HG03342 (cell line): Measurements from ENCODE around the gene GPR132.
"Not testable (repeated sequence)": the region's sequence is repeated elsewhere in the genome, so short reads cannot be mapped to it uniquely, and the experiment has no call there.

Experiments used
- ATAC-seq: cut with Tn5 transposase; IDR thresholded peaks from one replicate; pipeline ENCODE4 v1.9.1; 2021; ENCODE audit warnings: mild to moderate bottlenecking, moderate library complexity; ENCODE audit not compliant: unreplicated experiment

Gene GPR132

GRCh38 chr14:105091517-105092170 lies 26.4 kb upstream of the GPR132 start:
- no peak for ATAC-seq

DNA sequence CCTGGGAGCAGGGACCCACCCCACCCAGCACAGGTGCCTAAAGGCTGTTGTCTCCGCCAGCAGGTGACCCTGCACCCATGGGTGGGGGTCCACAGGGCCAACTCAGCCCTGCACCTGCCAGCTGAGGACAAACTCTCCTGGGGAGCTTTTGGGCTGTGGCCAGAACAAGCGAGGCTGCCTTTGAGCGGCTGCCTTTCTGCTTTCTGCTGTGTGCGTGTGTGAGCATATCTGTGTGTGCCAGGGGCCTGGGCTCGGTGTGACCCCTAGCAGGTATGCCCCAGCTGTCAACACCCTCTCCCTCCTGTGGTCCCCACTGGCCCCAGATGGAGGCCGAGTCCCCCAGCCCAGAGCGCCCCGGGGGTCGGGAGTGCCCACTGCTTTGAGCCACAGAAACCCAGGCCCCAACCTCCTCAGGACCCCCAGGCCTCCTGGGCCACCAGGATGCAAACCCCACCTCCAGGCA lies 25.9 kb upstream of the GPR132 start:
- ATAC-seq: no peak

- no peak for ATAC-seq
Observed at GRCh38 chr14:105090493-105091053, 25.3 kb upstream of the GPR132 start.

- ATAC-seq: no peak
Observed at GRCh38 chr14:105089746-105090492, 24.7 kb upstream of the GPR132 start.

- no peak for ATAC-seq
Observed at GRCh38 chr14:105088812-105089745, 23.8 kb upstream of the GPR132 start.

DNA sequence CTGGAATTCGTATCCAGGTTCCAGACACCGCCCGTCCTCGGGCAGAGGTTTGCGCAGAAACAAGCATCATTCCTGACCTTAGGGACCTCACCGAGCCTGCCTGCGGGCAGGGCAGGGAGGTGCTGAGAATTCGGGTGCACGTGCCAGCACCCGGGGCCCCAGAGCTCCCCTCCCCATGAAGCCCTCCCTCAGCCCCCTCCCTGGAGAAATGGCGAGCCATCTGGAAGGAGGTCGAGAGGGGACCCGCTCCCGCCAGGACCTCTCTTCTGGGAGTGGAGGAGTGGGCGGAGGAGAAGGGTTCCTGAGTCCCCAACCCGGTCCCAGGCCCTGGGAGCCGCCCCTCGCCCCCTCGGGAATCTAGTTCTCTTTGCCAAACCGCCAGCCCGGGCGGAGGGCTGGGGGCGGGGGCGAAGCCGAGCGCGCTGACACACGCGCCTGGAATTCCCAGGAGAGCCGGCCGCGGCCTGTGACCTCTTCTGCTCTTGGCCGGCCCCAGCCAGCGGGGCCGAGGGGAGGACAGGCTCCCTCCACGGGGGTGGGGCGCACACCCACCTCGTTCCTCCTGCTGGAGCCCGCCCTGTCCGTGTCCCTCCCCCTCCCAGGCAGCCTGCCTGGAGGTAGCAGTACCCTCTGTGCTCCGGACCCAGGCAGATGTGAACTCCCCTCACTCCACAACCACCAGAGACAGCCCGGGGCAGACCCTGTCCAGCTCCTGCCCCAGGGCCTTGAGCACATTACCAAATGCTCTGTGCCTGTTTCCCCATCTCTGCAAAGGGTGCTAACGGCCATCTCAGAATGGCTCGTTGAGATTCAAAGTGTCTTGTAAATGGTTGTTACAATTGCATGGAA lies 23.0 kb upstream of the GPR132 start:
- no peak for ATAC-seq

DNA sequence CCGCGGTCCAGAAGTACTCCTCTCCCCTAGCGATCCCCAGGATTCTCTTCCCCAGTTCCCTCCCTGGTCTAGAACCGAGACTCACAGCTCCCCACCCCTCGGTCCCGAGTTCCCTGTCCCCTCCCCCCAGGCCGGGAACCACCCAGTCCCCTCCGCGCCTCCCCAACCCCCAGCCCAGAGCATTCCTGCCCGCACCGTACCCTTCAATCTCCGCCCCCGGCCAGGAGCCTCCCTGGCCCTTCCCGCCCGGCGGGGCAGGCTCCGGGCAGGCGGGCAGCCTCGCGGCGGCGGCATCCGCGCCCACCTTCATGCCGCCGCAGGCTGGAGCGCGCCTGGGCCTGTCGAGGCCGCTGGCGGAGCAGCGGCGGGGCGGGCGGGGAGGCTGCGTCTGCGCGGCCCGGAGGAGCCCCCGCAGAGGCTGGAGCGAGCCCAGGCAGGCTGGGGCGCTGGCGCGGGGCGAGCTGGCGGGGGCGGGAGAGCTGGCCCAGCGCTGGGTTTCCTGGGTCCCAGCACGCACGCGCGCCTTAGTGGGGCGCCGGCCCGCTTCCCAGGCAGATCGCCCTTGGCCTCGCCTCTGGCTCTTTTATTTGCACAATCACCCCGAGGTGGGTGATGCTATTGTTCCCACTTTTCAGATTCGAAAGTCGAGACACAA lies 22.2 kb upstream of the GPR132 start:
- ATAC-seq: no peak

- ATAC-seq: peak; percentile 67
Observed at GRCh38 chr14:105086833-105087307, 21.6 kb upstream of the GPR132 start.

DNA sequence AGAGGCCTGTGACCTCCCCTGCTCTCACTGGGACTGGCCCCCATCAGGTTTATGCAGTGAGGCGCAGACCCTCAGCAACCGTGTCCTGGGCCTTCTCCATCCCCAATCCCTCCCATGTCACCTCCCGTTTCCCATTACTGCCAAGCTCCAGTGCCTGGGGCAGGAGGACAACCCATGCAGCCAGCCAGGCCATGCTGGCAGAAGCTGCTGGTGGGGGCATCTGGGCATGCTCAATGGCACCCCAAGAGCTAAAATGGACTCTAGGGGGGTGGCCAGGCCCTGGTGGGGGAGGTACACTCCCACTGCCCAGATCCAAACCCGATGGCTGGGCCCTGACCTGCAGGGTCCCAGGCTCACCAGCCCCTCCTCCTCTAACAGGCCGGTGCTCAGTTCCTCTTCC lies 20.5 kb upstream of the GPR132 start:
- no peak for ATAC-seq

- no peak for ATAC-seq
Observed at GRCh38 chr14:105084741-105085571, 19.7 kb upstream of the GPR132 start.

- ATAC-seq: no peak
Observed at GRCh38 chr14:105083926-105084685, 18.9 kb upstream of the GPR132 start.

DNA sequence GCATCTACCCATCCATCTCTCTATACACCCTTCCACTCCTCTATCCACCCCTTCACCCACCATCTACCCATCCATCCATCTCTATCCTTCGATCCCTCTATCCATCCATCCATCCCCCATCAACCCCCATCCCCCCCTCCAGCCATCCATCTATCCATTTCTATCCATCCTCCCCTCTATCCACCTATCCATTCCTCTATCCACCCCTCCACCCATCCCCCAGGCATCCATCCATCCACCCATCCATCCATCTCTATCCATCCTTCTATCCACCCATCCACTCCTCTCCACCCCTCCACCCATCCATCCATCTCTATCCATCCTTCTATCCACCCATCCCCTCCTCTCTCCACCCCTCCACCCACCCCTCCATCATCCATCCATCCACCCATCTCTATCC lies 17.5 kb upstream of the GPR132 start:
- no peak for ATAC-seq

DNA sequence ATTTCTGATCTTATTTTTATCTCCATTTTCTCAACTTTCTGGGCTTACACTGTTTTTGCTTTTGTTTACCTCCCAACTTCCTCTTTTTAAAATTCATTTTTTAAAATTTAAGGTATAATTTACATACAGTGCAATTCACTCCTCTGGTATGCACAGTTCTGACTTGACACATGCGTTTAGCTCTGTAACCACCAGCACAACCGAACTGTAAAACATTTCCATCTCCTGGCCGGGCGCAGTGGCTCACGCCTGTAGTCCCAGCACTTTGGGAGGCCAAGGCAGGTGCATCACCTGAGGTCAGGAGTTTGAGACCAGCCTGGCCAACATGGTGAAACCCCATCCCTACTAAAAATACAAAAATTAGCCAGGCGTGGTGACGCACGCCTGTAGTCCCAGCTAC lies 16.2 kb upstream of the GPR132 start:
- ATAC-seq: not testable (repeated sequence)

DNA sequence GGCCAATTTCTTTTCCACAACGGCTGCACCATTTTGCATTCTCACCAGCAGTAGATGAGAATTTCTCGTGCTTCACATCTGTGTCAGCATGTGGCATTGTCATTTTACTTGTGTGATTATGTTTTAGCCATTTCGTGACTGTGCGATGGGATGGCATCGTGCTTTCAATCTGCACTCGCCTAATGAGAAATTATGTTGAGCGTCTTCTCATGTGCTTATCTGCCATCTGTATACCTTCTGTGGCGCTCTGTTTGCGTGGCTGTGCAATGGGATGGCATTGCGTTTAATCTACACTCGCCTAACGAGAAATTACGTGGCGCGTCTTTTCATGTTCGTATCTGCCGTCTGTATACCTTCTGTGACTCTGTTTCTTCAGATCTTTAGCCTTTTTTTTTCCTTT lies 14.9 kb upstream of the GPR132 start:
- ATAC-seq: no peak

DNA sequence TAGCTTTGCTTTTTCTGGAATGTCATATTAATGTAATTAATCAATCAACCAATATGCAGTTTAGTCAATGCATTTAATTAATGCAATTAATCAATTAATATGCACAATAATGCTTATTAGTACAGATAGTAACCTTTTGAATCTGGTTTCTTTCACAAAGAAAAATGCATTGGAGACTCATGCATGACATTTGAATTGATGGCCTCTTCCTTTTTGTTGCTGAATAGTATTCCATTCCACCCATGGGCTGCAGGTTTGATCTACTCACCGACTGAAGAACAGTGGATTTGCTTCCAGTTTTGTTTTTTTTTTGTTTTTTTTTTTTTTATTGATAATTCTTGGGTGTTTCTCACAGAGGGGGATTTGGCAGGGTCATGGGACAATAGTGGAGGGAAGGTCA lies 13.1 kb upstream of the GPR132 start:
- no peak for ATAC-seq

GRCh38 chr14:105077649-105077995 lies 12.4 kb upstream of the GPR132 start:
- no peak for ATAC-seq

DNA sequence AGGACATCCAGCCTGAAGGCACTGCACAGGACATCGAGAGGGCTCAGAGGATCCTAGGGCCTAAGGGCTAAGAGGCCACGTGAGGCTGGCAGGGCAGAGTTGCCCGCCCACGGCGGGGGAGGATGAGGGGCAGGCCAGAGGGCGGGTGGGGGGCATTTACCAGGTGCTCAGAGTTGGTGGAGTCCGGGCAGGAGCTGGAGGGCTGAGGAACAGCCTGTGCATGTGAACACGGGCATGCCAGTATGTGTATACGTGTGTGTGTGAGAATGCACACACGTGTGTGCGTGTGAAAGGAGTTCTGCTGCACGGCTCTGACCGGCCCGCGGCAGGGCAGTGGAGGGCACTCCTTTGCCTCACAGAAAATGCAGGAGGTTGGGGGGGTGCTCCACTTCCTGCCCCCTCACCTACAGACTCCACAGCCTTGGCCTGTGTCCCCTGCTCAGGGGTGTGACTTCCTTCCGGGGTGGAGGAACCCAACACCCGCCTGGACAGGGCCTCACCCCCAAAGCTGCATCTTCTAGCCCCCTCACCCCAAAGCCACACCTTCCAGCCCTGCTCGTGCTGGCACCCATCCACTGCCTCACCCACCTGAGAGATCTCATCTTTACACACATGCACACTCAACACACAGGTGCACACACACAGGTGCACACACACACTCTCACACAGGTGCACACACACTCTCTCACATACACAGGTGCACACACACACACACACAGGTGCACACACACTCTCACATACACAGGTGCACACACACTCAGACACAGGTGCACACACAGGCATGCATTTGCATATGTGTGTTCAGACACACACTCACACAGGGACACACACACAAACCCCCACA lies 11.8 kb upstream of the GPR132 start:
- no peak for ATAC-seq
